CD14-positive monocyte (primary cell): Measurements from ENCODE around the gene DGKE. TPM values are rescaled to one million over a fixed set of nuclear protein-coding genes. Genes with fewer than 3 reads are reported as not detected.

Experiments used
- DNase-seq, 3 donors: peaks; one replicate each; pipeline ENCODE4 v3.0.0-alpha.2; 2011 to 2022
- H2AFZ ChIP-seq: 2 replicates; pipeline ENCODE4 v1.6.0; 2012; ENCODE audit warnings: mild to moderate bottlenecking, low read depth, low read length, inconsistent platforms; ENCODE audit not compliant: insufficient read depth, poor library complexity, severe bottlenecking
- H3K27ac ChIP-seq, 2 donors: 1 replicate in 1 of 2; 2 replicates in 1 of 2; pipeline ENCODE4 v1.5.1; 2012 to 2013; ENCODE audit warnings: low read length in 2 of 2, control low read depth in 1 of 2, inconsistent platforms in 1 of 2, low read depth in 1 of 2, mild to moderate bottlenecking in 1 of 2
- H3K27me3 ChIP-seq, 2 donors: one replicate each; pipeline versions ENCODE4 v1.6.0 to v1.6.1; 2011 to 2013; ENCODE audit warnings: low read length in 2 of 2; ENCODE audit not compliant: control insufficient read depth in 2 of 2, insufficient read depth in 2 of 2
- H3K36me3 ChIP-seq, 2 donors: replicated peaks in 1 of 2; 1 replicate in 1 of 2; 2 replicates in 1 of 2; pipeline versions ENCODE4 v1.5.1 to v1.6.1; 2012 to 2013; ENCODE audit warnings: low read length in 2 of 2, control low read depth in 1 of 2, inconsistent platforms in 1 of 2, mild to moderate bottlenecking in 1 of 2; ENCODE audit not compliant: insufficient read depth in 2 of 2, control insufficient read depth in 1 of 2
- H3K4me1 ChIP-seq, 2 donors: 1 replicate in 1 of 2; 2 replicates in 1 of 2; pipeline versions ENCODE4 v1.5.1 to v1.6.1; 2012 to 2013; ENCODE audit warnings: low read length in 2 of 2, control low read depth in 1 of 2, inconsistent platforms in 1 of 2, mild to moderate bottlenecking in 1 of 2, moderate library complexity in 1 of 2; ENCODE audit not compliant: insufficient read depth in 2 of 2, control insufficient read depth in 1 of 2
- H3K4me2 ChIP-seq: replicated peaks from 2 replicates; pipeline ENCODE3; 2012; ENCODE audit warnings: low read length, moderate library complexity, mild to moderate bottlenecking; ENCODE audit not compliant: poor library complexity, severe bottlenecking; ENCODE audit errors: extremely low read depth
- H3K4me3 ChIP-seq, 3 experiments: fragments of 200-600 bp in 1 of 3; sonication (generic) in 1 of 3; replicated peaks in 1 of 3; 1 replicate in 2 of 3; 2 replicates in 1 of 3; pipeline ENCODE4 v1.5.1; 2011 to 2013; ENCODE audit warnings: low read length in 3 of 3, mild to moderate bottlenecking in 3 of 3, control low read depth in 2 of 3, low read depth in 2 of 3, inconsistent platforms in 1 of 3, moderate library complexity in 1 of 3
- H3K79me2 ChIP-seq: 2 replicates; pipeline ENCODE4 v1.6.0; 2012; ENCODE audit warnings: mild to moderate bottlenecking, control low read depth, inconsistent platforms, low read length, moderate library complexity; ENCODE audit not compliant: insufficient read depth
- H3K9ac ChIP-seq: 2 replicates; pipeline ENCODE4 v1.6.0; 2017; ENCODE audit warnings: low read length, mild to moderate bottlenecking; ENCODE audit not compliant: insufficient read depth, poor library complexity, severe bottlenecking
- H3K9me3 ChIP-seq, 2 donors: replicated peaks in 1 of 2; 1 replicate in 1 of 2; 2 replicates in 1 of 2; pipeline versions ENCODE4 v1.5.1 to v1.6.1; 2012 to 2013; ENCODE audit warnings: low read length in 2 of 2, control low read depth in 1 of 2; ENCODE audit not compliant: control insufficient read depth in 1 of 2, insufficient read depth in 1 of 2
- H4K20me1 ChIP-seq: 2 replicates; pipeline ENCODE4 v1.6.0; 2012; ENCODE audit warnings: mild to moderate bottlenecking, low read length, control low read depth, moderate library complexity; ENCODE audit not compliant: insufficient read depth
- H3K27ac Mint-ChIP-seq, 7 donors: one replicate each; pipeline ENCODE4 v1.8.0; 2020; ENCODE audit warnings: mild to moderate bottlenecking in 7 of 7, mixed read lengths in 7 of 7, moderate library complexity in 6 of 7, inconsistent platforms in 2 of 7
- H3K27me3 Mint-ChIP-seq, 3 donors: one replicate each; pipeline ENCODE4 v1.8.0; 2021 to 2022; ENCODE audit warnings: low read depth in 3 of 3, mild to moderate bottlenecking in 3 of 3, mixed read lengths in 3 of 3, moderate library complexity in 3 of 3, inconsistent platforms in 1 of 3
- H3K36me3 Mint-ChIP-seq, 2 donors: one replicate each; pipeline ENCODE4 v1.8.0; 2020; ENCODE audit warnings: mixed read lengths in 2 of 2, inconsistent platforms in 1 of 2, mild to moderate bottlenecking in 1 of 2
- H3K4me1 Mint-ChIP-seq: one replicate; pipeline ENCODE4 v1.8.0; 2020; ENCODE audit warnings: mild to moderate bottlenecking, mixed read lengths
- H3K4me3 Mint-ChIP-seq, 2 donors: one replicate each; pipeline ENCODE4 v1.8.0; 2020; ENCODE audit warnings: mild to moderate bottlenecking in 2 of 2, mixed read lengths in 2 of 2, moderate library complexity in 1 of 2
- H3K9me3 Mint-ChIP-seq, 7 donors: one replicate each; pipeline ENCODE4 v1.8.0; 2020 to 2022; ENCODE audit warnings: mixed read lengths in 7 of 7, mild to moderate bottlenecking in 6 of 7, moderate library complexity in 6 of 7, inconsistent platforms in 2 of 7
- WGBS: methylation state at CpG from one replicate; pipeline ENCODE4 v1.1.5; 2013; ENCODE audit warnings: missing lambda C conversion rate; ENCODE audit not compliant: insufficient coverage; 5-methylcytosine and 5-hydroxymethylcytosine counted together
- intact Hi-C, 2 donors: fragments of 100-400 bp; cut with micrococcal nuclease; formaldehyde crosslinking; loops; one replicate each; pipeline versions ENCODE4 v1.15.0 to v1.15.1; 2023
- polyA plus RNA-seq, 3 donors: library from polyadenylated mRNA; depleted of rRNA in 1 of 3; unstranded in 2 of 3; stranded (reverse) in 1 of 3; fragments of 300-500 nt in 2 of 3; fragments of >200 nt in 1 of 3; fragmentation: Illumina TruSeq in 2 of 3; gene quantifications; 1 replicate in 2 of 3; 2 replicates in 1 of 3; pipeline ENCODE4 v1.2.3, GENCODE V29; 2012 to 2021
- TF ChIP-seq, protein P1 (sequence below): fragments of 200-600 bp; IDR thresholded peaks from one replicate; pipeline ENCODE4 v1.8.0; 2022; ENCODE audit warnings: antibody characterized with exemption, mild to moderate bottlenecking

The DGKE gene
- polyA plus RNA-seq, 3 donors: 1.1 to 3.0 (median 1.5) TPM

DNA sequence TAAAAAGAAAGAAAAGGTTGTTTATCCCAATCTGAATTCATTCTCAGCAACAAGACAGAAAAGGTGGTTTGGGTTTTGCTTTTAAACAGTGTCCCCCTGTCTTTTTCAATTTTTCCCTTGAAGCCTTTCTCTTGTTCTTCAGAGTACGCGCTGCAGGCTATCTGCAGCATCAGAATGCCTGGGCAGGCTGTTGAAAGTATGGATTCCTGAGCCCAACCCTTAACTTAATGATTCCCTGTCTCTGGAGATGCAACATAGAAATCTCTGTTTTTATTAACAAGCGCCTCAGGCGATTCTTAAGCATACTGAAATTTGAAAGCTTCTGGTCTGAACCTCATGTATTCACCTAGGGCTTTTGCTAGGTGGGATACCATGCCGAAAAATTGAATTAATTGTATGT lies 32.1 kb downstream of the DGKE start:
- H3K27ac ChIP-seq: no peak overlapping the region
- TF ChIP-seq, protein P1, sequence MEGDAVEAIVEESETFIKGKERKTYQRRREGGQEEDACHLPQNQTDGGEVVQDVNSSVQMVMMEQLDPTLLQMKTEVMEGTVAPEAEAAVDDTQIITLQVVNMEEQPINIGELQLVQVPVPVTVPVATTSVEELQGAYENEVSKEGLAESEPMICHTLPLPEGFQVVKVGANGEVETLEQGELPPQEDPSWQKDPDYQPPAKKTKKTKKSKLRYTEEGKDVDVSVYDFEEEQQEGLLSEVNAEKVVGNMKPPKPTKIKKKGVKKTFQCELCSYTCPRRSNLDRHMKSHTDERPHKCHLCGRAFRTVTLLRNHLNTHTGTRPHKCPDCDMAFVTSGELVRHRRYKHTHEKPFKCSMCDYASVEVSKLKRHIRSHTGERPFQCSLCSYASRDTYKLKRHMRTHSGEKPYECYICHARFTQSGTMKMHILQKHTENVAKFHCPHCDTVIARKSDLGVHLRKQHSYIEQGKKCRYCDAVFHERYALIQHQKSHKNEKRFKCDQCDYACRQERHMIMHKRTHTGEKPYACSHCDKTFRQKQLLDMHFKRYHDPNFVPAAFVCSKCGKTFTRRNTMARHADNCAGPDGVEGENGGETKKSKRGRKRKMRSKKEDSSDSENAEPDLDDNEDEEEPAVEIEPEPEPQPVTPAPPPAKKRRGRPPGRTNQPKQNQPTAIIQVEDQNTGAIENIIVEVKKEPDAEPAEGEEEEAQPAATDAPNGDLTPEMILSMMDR: no peak
- H4K20me1 ChIP-seq: no peaks in the 10 kb centered on the region
- no peak for DNase-seq
- no peaks in the 10 kb centered on the region for H3K9me3 ChIP-seq
- Mint-ChIP-seq H3K4me3 (no peak overlapping the region), H3K9me3 (no peaks in the 10 kb centered on the region), H3K27me3 (no peaks in the 10 kb centered on the region), H3K4me1 (peaks cover 3% of the 10 kb centered on the region), H3K27ac (no peak overlapping the region), H3K36me3 (peaks cover 15 to 21% of the 10 kb centered on the region in 2 donors)
- no peaks in the 10 kb centered on the region for H3K4me1 ChIP-seq
- H3K36me3 ChIP-seq: peaks cover 6 to 20% of the 10 kb centered on the region in 2 donors
- no peak overlapping the region for H3K4me2 ChIP-seq
- H3K79me2 ChIP-seq: no peaks in the 10 kb centered on the region
- no peak overlapping the region for H2AFZ ChIP-seq
- intact Hi-C loops: no loop called here
- no peaks in the 10 kb centered on the region for H3K27me3 ChIP-seq
- WGBS: 100% methylated on average over 1 of the region's 5 CpGs
- H3K9ac ChIP-seq: no peak overlapping the region
- no peak overlapping the region for H3K4me3 ChIP-seq

DNA sequence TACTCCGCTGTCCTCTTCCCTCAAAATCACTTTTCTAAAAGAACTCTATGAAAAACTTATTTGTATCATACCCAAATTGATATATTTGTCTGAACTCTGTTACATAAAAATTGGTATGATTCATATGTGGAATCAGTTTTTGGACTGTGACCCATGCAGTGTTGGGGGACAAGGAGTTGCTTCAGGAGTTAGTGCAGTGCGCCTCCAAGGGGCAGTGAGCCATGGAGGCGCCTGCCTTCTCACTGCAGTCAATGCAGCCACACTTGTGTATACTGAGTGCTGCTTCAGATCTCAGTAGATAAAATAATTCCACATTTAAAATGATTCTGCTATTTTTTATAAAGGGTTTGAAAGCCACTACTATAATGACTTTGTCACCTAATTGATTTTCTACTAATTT lies 32.5 kb downstream of the DGKE start:
- WGBS: 80% methylated on average over 1 of the region's 3 CpGs

More for the DNA sequence above, 32.5 kb downstream of the DGKE start:
- intact Hi-C loops: no loop called here
- Mint-ChIP-seq H3K27ac (no peak overlapping the region), H3K27me3 (no peaks in the 10 kb centered on the region), H3K36me3 (peaks cover 11 to 20% of the 10 kb centered on the region in 2 donors), H3K4me3 (no peak overlapping the region), H3K9me3 (no peaks in the 10 kb centered on the region), H3K4me1 (peaks cover 3% of the 10 kb centered on the region)
- Histone ChIP-seq H3K27me3 (no peaks in the 10 kb centered on the region), H3K27ac (no peak overlapping the region), H4K20me1 (no peaks in the 10 kb centered on the region), H3K4me2 (no peak overlapping the region), H3K4me1 (no peaks in the 10 kb centered on the region), H3K4me3 (no peak overlapping the region), H3K36me3 (peaks cover 6 to 19% of the 10 kb centered on the region in 2 donors), H3K79me2 (no peaks in the 10 kb centered on the region), H3K9me3 (no peaks in the 10 kb centered on the region), H3K9ac (no peak overlapping the region), H2AFZ (no peak overlapping the region)
- TF ChIP-seq, protein P1: no peak
- no peak for DNase-seq
